Skeletal muscle satellite cell (primary cell): ENCODE results near the gene ARL16.

Source experiments
- H3K27me3 ChIP-seq: 2 replicates; pipeline ENCODE4 v1.7.0; 2013; ENCODE audit warnings: low read length; ENCODE audit not compliant: control insufficient read depth, insufficient read depth
- H3K36me3 ChIP-seq: 2 replicates; pipeline ENCODE4 v1.7.0; 2013; ENCODE audit warnings: mild to moderate bottlenecking, control low read depth, low read length; ENCODE audit not compliant: insufficient read depth
- H3K4me1 ChIP-seq: 2 replicates; pipeline ENCODE4 v1.7.0; 2013; ENCODE audit warnings: low read length; ENCODE audit not compliant: control insufficient read depth, insufficient read depth
- H3K4me2 ChIP-seq: 2 replicates; pipeline ENCODE4 v1.7.0; 2013; ENCODE audit warnings: mild to moderate bottlenecking, low read length
- H3K4me3 ChIP-seq: 2 replicates; pipeline ENCODE4 v1.7.0; 2013; ENCODE audit warnings: low read length
- H3K9ac ChIP-seq: 2 replicates; pipeline ENCODE4 v1.7.0; 2013; ENCODE audit warnings: mild to moderate bottlenecking, low read depth, low read length, moderate library complexity
- H3K9me3 ChIP-seq: replicated peaks from 2 replicates; pipeline ENCODE4 v1.7.0; 2013; ENCODE audit warnings: mild to moderate bottlenecking, control low read depth, low read length

ARL16 gene

GRCh38 chr17:81700353-81701287, 17.0 kb upstream of the ARL16 start:
- peak overlapping the region; percentile 98 for H3K4me2 ChIP-seq
- H3K9ac ChIP-seq: no peak overlapping the region
- H3K9me3 ChIP-seq: no peaks in the 10 kb centered on the region
- peaks cover 68% of the 10 kb centered on the region for H3K36me3 ChIP-seq
- H3K27me3 ChIP-seq: no peaks in the 10 kb centered on the region
- H3K4me1 ChIP-seq: peaks cover 25% of the 10 kb centered on the region
- no peak overlapping the region for H3K4me3 ChIP-seq

- Histone ChIP-seq H3K4me1 (peaks cover 14% of the 10 kb centered on the region), H3K4me3 (no peak overlapping the region), H3K9ac (no peak overlapping the region), H3K9me3 (no peaks in the 10 kb centered on the region), H3K36me3 (peaks cover 83% of the 10 kb centered on the region), H3K27me3 (no peaks in the 10 kb centered on the region), H3K4me2 (no peak overlapping the region)
These were observed 13.9 kb upstream of the ARL16 start for GRCh38 chr17:81697261-81698044.

- Histone ChIP-seq H3K36me3 (peaks cover 83% of the 10 kb centered on the region), H3K4me2 (no peak overlapping the region), H3K4me3 (no peak overlapping the region), H3K9ac (no peak overlapping the region), H3K9me3 (no peaks in the 10 kb centered on the region), H3K27me3 (no peaks in the 10 kb centered on the region), H3K4me1 (peaks cover 3% of the 10 kb centered on the region)
These were observed 12.8 kb upstream of the ARL16 start for GRCh38 chr17:81696218-81696941.

GRCh38 chr17:81695801-81696200, 12.2 kb upstream of the ARL16 start:
- no peaks in the 10 kb centered on the region for H3K9me3 ChIP-seq
- peaks cover 83% of the 10 kb centered on the region for H3K36me3 ChIP-seq
- H3K27me3 ChIP-seq: no peaks in the 10 kb centered on the region
- H3K4me1 ChIP-seq: no peaks in the 10 kb centered on the region
- no peak overlapping the region for H3K9ac ChIP-seq
- no peak overlapping the region for H3K4me3 ChIP-seq
- H3K4me2 ChIP-seq: no peak overlapping the region

GRCh38 chr17:81695211-81695610, 11.6 kb upstream of the ARL16 start:
- Histone ChIP-seq H3K9me3 (no peaks in the 10 kb centered on the region), H3K27me3 (no peaks in the 10 kb centered on the region), H3K4me3 (no peak overlapping the region), H3K9ac (no peak overlapping the region), H3K36me3 (peaks cover 86% of the 10 kb centered on the region), H3K4me1 (no peaks in the 10 kb centered on the region), H3K4me2 (no peak overlapping the region)

GRCh38 chr17:81694810-81695209, 11.2 kb upstream of the ARL16 start:
- no peak overlapping the region for H3K4me3 ChIP-seq
- no peaks in the 10 kb centered on the region for H3K9me3 ChIP-seq
- no peak overlapping the region for H3K4me2 ChIP-seq
- H3K9ac ChIP-seq: no peak overlapping the region
- peaks cover 90% of the 10 kb centered on the region for H3K36me3 ChIP-seq
- H3K27me3 ChIP-seq: no peaks in the 10 kb centered on the region
- no peaks in the 10 kb centered on the region for H3K4me1 ChIP-seq

- H3K9me3 ChIP-seq: no peaks in the 10 kb centered on the region
- no peaks in the 10 kb centered on the region for H3K4me1 ChIP-seq
- no peak overlapping the region for H3K4me3 ChIP-seq
- H3K4me2 ChIP-seq: no peak overlapping the region
- H3K27me3 ChIP-seq: no peaks in the 10 kb centered on the region
- no peak overlapping the region for H3K9ac ChIP-seq
- H3K36me3 ChIP-seq: peaks cover 94% of the 10 kb centered on the region
These were observed 10.1 kb upstream of the ARL16 start for GRCh38 chr17:81693509-81694210.

GRCh38 chr17:81691608-81692007, 8.0 kb upstream of the ARL16 start:
- Histone ChIP-seq H3K27me3 (no peaks in the 10 kb centered on the region), H3K36me3 (peaks cover 97% of the 10 kb centered on the region), H3K9me3 (no peaks in the 10 kb centered on the region), H3K4me3 (no peak overlapping the region), H3K4me2 (no peak overlapping the region), H3K9ac (no peak overlapping the region), H3K4me1 (no peaks in the 10 kb centered on the region)

GRCh38 chr17:81691196-81691595, 7.6 kb upstream of the ARL16 start:
- H3K9ac ChIP-seq: no peak overlapping the region
- no peaks in the 10 kb centered on the region for H3K9me3 ChIP-seq
- H3K27me3 ChIP-seq: no peaks in the 10 kb centered on the region
- H3K4me3 ChIP-seq: no peak overlapping the region
- no peak overlapping the region for H3K4me2 ChIP-seq
- no peaks in the 10 kb centered on the region for H3K4me1 ChIP-seq
- H3K36me3 ChIP-seq: peaks cover 97% of the 10 kb centered on the region

GRCh38 chr17:81690549-81690948, 7.0 kb upstream of the ARL16 start:
- Histone ChIP-seq H3K4me2 (no peak overlapping the region), H3K9ac (no peak overlapping the region), H3K36me3 (peaks cover 97% of the 10 kb centered on the region), H3K9me3 (no peaks in the 10 kb centered on the region), H3K27me3 (no peaks in the 10 kb centered on the region), H3K4me1 (peaks cover 5% of the 10 kb centered on the region), H3K4me3 (no peak overlapping the region)

GRCh38 chr17:81690066-81690465, 6.5 kb upstream of the ARL16 start:
- H3K9ac ChIP-seq: no peak overlapping the region
- H3K4me2 ChIP-seq: no peak overlapping the region
- no peaks in the 10 kb centered on the region for H3K27me3 ChIP-seq
- H3K4me3 ChIP-seq: no peak overlapping the region
- H3K9me3 ChIP-seq: no peaks in the 10 kb centered on the region
- peaks cover 9% of the 10 kb centered on the region for H3K4me1 ChIP-seq
- peaks cover 96% of the 10 kb centered on the region for H3K36me3 ChIP-seq
